ENCODE data around the gene KRT36.

DNA sequence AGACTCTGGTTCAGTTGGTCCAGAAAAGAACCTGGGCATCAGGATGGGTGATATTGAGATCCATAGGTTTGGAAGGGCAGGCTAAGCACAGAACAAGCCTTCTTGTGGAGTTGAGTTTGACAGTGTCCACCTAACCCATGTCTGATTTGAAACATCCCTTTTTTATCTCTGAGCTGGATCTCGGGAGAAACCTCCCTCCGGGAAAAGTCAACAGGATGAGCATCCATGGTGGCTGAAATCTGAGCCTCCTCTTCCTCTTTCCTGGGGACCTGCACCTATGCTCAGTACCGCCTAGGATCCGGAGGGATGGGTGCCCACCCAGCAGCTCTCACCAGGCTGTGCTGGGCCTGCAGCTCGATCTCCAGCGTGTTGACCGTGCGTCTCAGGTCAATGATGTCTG, 26.0 kb downstream of the KRT36 start:
- TF ChIP-seq POLR2A (IDR thresholded peaks at IDR 0.05) (no peak), POLR2AphosphoS5 (IDR thresholded peaks at IDR 0.05) (no peak)
